ENCODE measurements around the gene SORCS3. TPM values are rescaled to one million over a fixed set of nuclear protein-coding genes. Genes with fewer than 3 reads are reported as not detected.

SORCS3 gene
- total and polyA plus RNA-seq, 7 donors, result 0.15 to 1.1 (median 0.33) TPM; not detected in 2

GRCh38 chr10:105237685-105238084 is 596.6 kb downstream of the SORCS3 start:
- no peak for TF ChIP-seq POLR2AphosphoS5 (IDR thresholded peaks at IDR 0.05)
- TF ChIP-seq POLR2A (IDR thresholded peaks at IDR 0.05), result no peak
- no peak for TF ChIP-seq CTCF (IDR thresholded peaks at IDR 0.05)
- no peak for TF ChIP-seq EP300 (IDR thresholded peaks at IDR 0.05)
- DNase-seq, result no peak

GRCh38 chr10:105239311-105240219 is 598.5 kb downstream of the SORCS3 start:
- no peak for TF ChIP-seq EP300 (IDR thresholded peaks at IDR 0.05)
- TF ChIP-seq POLR2AphosphoS5 (IDR thresholded peaks at IDR 0.05), result no peak
- no peak for TF ChIP-seq POLR2A (IDR thresholded peaks at IDR 0.05)
- TF ChIP-seq CTCF (IDR thresholded peaks at IDR 0.05), result no peak
- intact Hi-C loops (cut with DNase I), result no loop called here
- no peaks in the 10 kb centered on the region for H3K27me3 ChIP-seq
- no peak overlapping the region for H3K4me3 ChIP-seq
- no peaks in the 10 kb centered on the region for H3K4me1 ChIP-seq
- 90 to 94% methylated on average over 2 of the region's 2 CpGs for WGBS, 2 donors
- DNase-seq, result no peak
- no peaks in the 10 kb centered on the region for H3K36me3 ChIP-seq
- peaks cover 0 to under 1% (median 0%) of the 10 kb centered on the region in 4 donors for H3K9me3 ChIP-seq
- H3K27ac ChIP-seq, result no peak overlapping the region

More at GRCh38 chr10:105237685-105238084, 596.6 kb downstream of the SORCS3 start:
- no peak overlapping the region for H3K27ac ChIP-seq
- no peak overlapping the region for H3K4me3 ChIP-seq
- H3K9me3 ChIP-seq, result peaks cover 0 to 3% (median 0%) of the 10 kb centered on the region in 4 donors
- H3K27me3 ChIP-seq, result no peaks in the 10 kb centered on the region
- no peaks in the 10 kb centered on the region for H3K36me3 ChIP-seq
- 11 to 52% methylated on average over 2 of the region's 2 CpGs for WGBS, 2 donors
- intact Hi-C loops (cut with DNase I), result no loop called here
- no peaks in the 10 kb centered on the region for H3K4me1 ChIP-seq

- Histone ChIP-seq H3K27ac (no peak overlapping the region), H3K4me3 (no peak overlapping the region), H3K9me3 (no peaks in the 10 kb centered on the region), H3K36me3 (no peaks in the 10 kb centered on the region), H3K27me3 (no peaks in the 10 kb centered on the region), H3K4me1 (no peaks in the 10 kb centered on the region)
- no peak for TF ChIP-seq POLR2A (IDR thresholded peaks at IDR 0.05)
- TF ChIP-seq EP300 (IDR thresholded peaks at IDR 0.05), result no peak
- TF ChIP-seq CTCF (IDR thresholded peaks at IDR 0.05), result no peak
- TF ChIP-seq POLR2AphosphoS5 (IDR thresholded peaks at IDR 0.05), result no peak
- intact Hi-C loops (cut with DNase I), result no loop called here
- WGBS, 2 donors, result 95% methylated on average over 5 of the region's 5 CpGs
- DNase-seq, result no peak
These were observed 600.2 kb downstream of the SORCS3 start for GRCh38 chr10:105241254-105241653.

GRCh38 chr10:105243381-105243780 is 602.3 kb downstream of the SORCS3 start:
- Histone ChIP-seq H3K4me3 (no peak overlapping the region), H3K4me1 (peaks cover 0 to 11% (median 7%) of the 10 kb centered on the region in 4 donors), H3K27me3 (no peaks in the 10 kb centered on the region), H3K9me3 (no peaks in the 10 kb centered on the region), H3K27ac (no peak overlapping the region), H3K36me3 (no peaks in the 10 kb centered on the region)
- WGBS, 2 donors, result 42 to 81% methylated on average over 2 of the region's 2 CpGs
- intact Hi-C loops (cut with DNase I), result no loop called here
- DNase-seq, result no peak
- TF ChIP-seq EP300 (IDR thresholded peaks at IDR 0.05) (no peak), POLR2AphosphoS5 (IDR thresholded peaks at IDR 0.05) (no peak), CTCF (IDR thresholded peaks at IDR 0.05) (no peak), POLR2A (IDR thresholded peaks at IDR 0.05) (no peak)

Measured in sigmoid colon (tissue), 7 donors.